Measurements from ENCODE around the gene GGTA1.

Gene GGTA1

DNA sequence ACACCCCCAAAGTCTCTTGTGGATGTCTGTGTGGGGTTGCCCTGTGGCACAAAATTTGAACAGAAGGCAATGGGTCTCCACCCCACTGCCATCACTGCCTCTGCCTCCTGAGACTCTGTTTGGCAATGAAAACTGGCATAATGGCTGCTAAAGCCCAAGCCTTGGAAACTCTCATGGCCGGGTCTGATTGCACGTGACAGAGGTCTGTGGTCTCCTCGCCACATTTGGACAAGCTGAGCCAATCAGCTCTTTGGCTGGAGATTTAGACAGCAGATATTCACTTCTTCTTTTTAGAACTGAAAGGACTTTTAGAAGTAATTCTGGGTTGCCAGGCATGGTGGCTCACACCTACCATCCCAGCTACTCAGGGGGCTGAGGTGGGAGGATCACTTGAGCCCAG lies 5.5 kb downstream of the GGTA1 start:
- Histone ChIP-seq H3K36me3 (ENCODE audit: insufficient read depth, low read length) (no peaks in the 10 kb centered on the region), H3K9me3 (ENCODE audit: low read length) (no peaks in the 10 kb centered on the region), H3K27ac (ENCODE audit: low read depth, low read length, poor library complexity, severe bottlenecking) (no peak overlapping the region), H3K9ac (ENCODE audit: low read length) (no peak overlapping the region), H3K27me3 (ENCODE audit: insufficient read depth, low read length) (peaks cover 16% of the 10 kb centered on the region; the same call in 1 of the 2 replicates), H3K4me1 (ENCODE audit: insufficient read depth, low read length, severe bottlenecking) (no peaks in the 10 kb centered on the region), H2AFZ (ENCODE audit: low read length) (no peak overlapping the region), H3K4me2 (ENCODE audit: low read length) (no peak overlapping the region), H3K79me2 (ENCODE audit: insufficient read depth, low read length) (no peaks in the 10 kb centered on the region), H3K9me2 (ENCODE audit: low read depth, low read length) (no peaks in the 10 kb centered on the region), H4K20me1 (ENCODE audit: insufficient read depth, low read length) (no peaks in the 10 kb centered on the region), H3F3A (ENCODE audit: insufficient read depth, low read length) (no peaks in the 10 kb centered on the region), H3K4me3 (ENCODE audit: low read depth, low read length, poor library complexity, severe bottlenecking) (no peak overlapping the region)
- TF ChIP-seq CTCF (IDR thresholded peaks at IDR 0.05; ENCODE audit: low read length) (no peak), EZH2 (IDR thresholded peaks at IDR 0.05; ENCODE audit: borderline replicate concordance, low read length) (no peak)

DNA sequence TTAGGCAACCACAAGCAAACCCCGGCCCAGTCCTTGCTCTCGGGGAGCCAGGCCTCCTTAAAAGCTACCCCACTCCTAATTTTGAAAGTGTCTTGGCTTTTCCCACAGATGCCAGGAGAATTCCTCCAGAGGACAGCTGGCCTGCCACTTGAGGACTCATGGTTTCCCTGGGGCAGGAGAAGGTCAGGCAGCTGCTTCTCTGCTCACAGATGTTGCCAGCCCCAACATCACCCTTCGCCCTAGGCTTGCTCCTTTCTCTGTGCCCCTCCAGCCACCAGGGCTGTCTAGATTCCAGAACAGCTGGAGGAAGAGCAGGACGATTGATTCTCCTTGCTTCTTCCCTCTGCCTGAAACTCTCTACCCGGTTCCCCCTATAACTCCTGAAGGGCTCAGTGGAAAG lies 8.5 kb downstream of the GGTA1 start:
- Histone ChIP-seq H3K9me2 (ENCODE audit: low read depth, low read length) (no peaks in the 10 kb centered on the region), H3K4me2 (ENCODE audit: low read length) (no peak overlapping the region), H3K27ac (ENCODE audit: low read depth, low read length, poor library complexity, severe bottlenecking) (no peak overlapping the region), H3K9ac (ENCODE audit: low read length) (no peak overlapping the region), H3K79me2 (ENCODE audit: insufficient read depth, low read length) (no peaks in the 10 kb centered on the region), H4K20me1 (ENCODE audit: insufficient read depth, low read length) (no peaks in the 10 kb centered on the region), H3K36me3 (ENCODE audit: insufficient read depth, low read length) (no peaks in the 10 kb centered on the region), H3K4me3 (ENCODE audit: low read depth, low read length, poor library complexity, severe bottlenecking) (no peak overlapping the region), H2AFZ (ENCODE audit: low read length) (no peak overlapping the region), H3K27me3 (ENCODE audit: insufficient read depth, low read length) (peaks cover 6% of the 10 kb centered on the region; the same call in 1 of the 2 replicates), H3K4me1 (ENCODE audit: insufficient read depth, low read length, severe bottlenecking) (no peaks in the 10 kb centered on the region), H3K9me3 (ENCODE audit: low read length) (no peaks in the 10 kb centered on the region), H3F3A (ENCODE audit: insufficient read depth, low read length) (no peaks in the 10 kb centered on the region)
- TF ChIP-seq EZH2 (IDR thresholded peaks at IDR 0.05; ENCODE audit: borderline replicate concordance, low read length), result no peak
- TF ChIP-seq CTCF (IDR thresholded peaks at IDR 0.05; ENCODE audit: low read length), result no peak

DNA sequence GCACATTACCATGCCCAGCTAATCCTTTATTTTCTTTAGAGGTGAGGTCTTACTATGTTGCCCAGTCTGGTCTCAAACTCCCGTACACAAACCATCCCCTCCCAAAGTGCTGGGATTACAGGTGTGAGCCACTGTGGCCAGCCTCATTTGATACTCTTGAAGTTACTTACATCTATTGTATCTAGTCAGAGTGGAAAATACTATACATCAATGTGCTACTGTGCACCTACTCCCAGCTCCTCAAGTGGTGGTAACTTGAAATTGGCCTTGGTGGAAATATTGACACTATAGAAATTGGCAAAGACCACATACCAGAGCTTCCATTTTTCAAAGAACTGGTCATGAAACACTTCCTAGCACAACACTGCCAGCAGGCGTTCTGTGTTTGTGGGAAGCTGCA lies 10.3 kb downstream of the GGTA1 start:
- no peaks in the 10 kb centered on the region for H3K36me3 ChIP-seq (ENCODE audit: insufficient read depth, low read length)
- no peaks in the 10 kb centered on the region for H3K4me1 ChIP-seq (ENCODE audit: insufficient read depth, low read length, severe bottlenecking)
- no peaks in the 10 kb centered on the region for H3K27me3 ChIP-seq (ENCODE audit: insufficient read depth, low read length)
- no peaks in the 10 kb centered on the region for H3F3A ChIP-seq (ENCODE audit: insufficient read depth, low read length)
- TF ChIP-seq EZH2 (IDR thresholded peaks at IDR 0.05; ENCODE audit: borderline replicate concordance, low read length) (no peak), CTCF (IDR thresholded peaks at IDR 0.05; ENCODE audit: low read length) (no peak)
- H3K4me2 ChIP-seq (ENCODE audit: low read length), result no peak overlapping the region
- no peak overlapping the region for H3K4me3 ChIP-seq (ENCODE audit: low read depth, low read length, poor library complexity, severe bottlenecking)
- H3K9me2 ChIP-seq (ENCODE audit: low read depth, low read length), result no peaks in the 10 kb centered on the region
- no peak overlapping the region for H2AFZ ChIP-seq (ENCODE audit: low read length)
- H3K79me2 ChIP-seq (ENCODE audit: insufficient read depth, low read length), result no peaks in the 10 kb centered on the region
- no peaks in the 10 kb centered on the region for H4K20me1 ChIP-seq (ENCODE audit: insufficient read depth, low read length)
- no peak overlapping the region for H3K9ac ChIP-seq (ENCODE audit: low read length)
- no peak overlapping the region for H3K27ac ChIP-seq (ENCODE audit: low read depth, low read length, poor library complexity, severe bottlenecking)
- no peaks in the 10 kb centered on the region for H3K9me3 ChIP-seq (ENCODE audit: low read length)

All from OCI-LY1 (cell line).